ENCODE measurements around the gene USP33.

DNA sequence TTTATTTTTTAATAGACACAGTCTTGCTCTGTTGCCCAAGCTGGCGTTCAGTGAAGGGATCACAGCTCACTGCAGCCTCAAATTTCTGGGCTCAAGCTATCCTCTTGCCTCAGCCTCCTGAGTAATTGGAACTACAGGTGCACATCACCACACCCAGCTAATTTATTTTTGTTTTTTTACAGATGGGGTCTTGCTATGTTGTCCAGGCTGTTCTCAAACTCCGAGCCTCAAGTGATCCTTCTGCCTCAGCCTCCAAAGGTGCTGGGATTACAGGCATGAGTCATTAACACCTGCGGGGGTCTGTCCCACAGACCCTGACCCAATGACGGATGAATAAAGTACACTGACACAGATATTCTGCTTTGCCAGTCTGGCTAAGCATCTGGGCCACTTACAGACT is 43.6 kb downstream of the USP33 start:
- TF ChIP-seq RBAK (CRISPR knock-in tag; IDR thresholded peaks at IDR 0.05) (no peak), MYC (CRISPR knock-in tag; IDR thresholded peaks at IDR 0.05; ENCODE audit: borderline replicate concordance) (no peak)
- TF ChIP-seq, protein P1, sequence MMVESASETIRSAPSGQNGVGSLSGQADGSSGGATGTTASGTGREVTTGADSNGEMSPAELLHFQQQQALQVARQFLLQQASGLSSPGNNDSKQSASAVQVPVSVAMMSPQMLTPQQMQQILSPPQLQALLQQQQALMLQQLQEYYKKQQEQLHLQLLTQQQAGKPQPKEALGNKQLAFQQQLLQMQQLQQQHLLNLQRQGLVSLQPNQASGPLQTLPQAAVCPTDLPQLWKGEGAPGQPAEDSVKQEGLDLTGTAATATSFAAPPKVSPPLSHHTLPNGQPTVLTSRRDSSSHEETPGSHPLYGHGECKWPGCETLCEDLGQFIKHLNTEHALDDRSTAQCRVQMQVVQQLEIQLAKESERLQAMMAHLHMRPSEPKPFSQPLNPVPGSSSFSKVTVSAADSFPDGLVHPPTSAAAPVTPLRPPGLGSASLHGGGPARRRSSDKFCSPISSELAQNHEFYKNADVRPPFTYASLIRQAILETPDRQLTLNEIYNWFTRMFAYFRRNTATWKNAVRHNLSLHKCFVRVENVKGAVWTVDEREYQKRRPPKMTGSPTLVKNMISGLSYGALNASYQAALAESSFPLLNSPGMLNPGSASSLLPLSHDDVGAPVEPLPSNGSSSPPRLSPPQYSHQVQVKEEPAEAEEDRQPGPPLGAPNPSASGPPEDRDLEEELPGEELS (CRISPR knock-in tag; IDR thresholded peaks at IDR 0.05): no peak
